GM20431 (cell line): ENCODE data around the gene LIN9.
"Not testable (repeated sequence)": the region's sequence is repeated elsewhere in the genome, so short reads cannot be mapped to it uniquely, and the experiment has no call there.

Source experiments
- in situ Hi-C: fragments of 300-500 bp; cut with MseI, MboI; formaldehyde crosslinking; loops from one replicate; pipeline ENCODE4 v1.15.0; 2020; ENCODE audit warnings: low sequenced_read_pairs; ENCODE audit not compliant: unreplicated experiment

LIN9 gene

GRCh38 chr1:226276987-226277386 is 32.0 kb downstream of the LIN9 start:
- in situ Hi-C loops: no loop called here

GRCh38 chr1:226276077-226276682 is 32.8 kb downstream of the LIN9 start:
- in situ Hi-C loops: no loop called here

GRCh38 chr1:226274138-226274537 is 34.8 kb downstream of the LIN9 start:
- in situ Hi-C loops: no loop called here

GRCh38 chr1:226272233-226272902 is 36.6 kb downstream of the LIN9 start:
- in situ Hi-C loops: not testable (repeated sequence)

GRCh38 chr1:226268421-226269124 is 40.4 kb downstream of the LIN9 start:
- in situ Hi-C loops: no loop called here

GRCh38 chr1:226261818-226262217 is 47.1 kb downstream of the LIN9 start:
- in situ Hi-C loops: no loop called here

- in situ Hi-C loops: no loop called here
These were observed 53.6 kb downstream of the LIN9 start for GRCh38 chr1:226255380-226255779.

GRCh38 chr1:226253933-226254332 is 55.0 kb downstream of the LIN9 start:
- in situ Hi-C loops: no loop called here

- in situ Hi-C loops: not testable (repeated sequence)
These were observed 56.1 kb downstream of the LIN9 start for GRCh38 chr1:226252841-226253240.

GRCh38 chr1:226250511-226250910 is 58.5 kb downstream of the LIN9 start:
- in situ Hi-C loops: no loop called here

GRCh38 chr1:226248796-226249195 is 60.2 kb downstream of the LIN9 start:
- in situ Hi-C loops: no loop called here

- in situ Hi-C loops: no loop called here
These were observed 60.9 kb downstream of the LIN9 start for GRCh38 chr1:226248091-226248490.

GRCh38 chr1:226239421-226239820 is 69.5 kb downstream of the LIN9 start:
- in situ Hi-C loops: no loop called here

GRCh38 chr1:226236826-226237225 is 72.1 kb downstream of the LIN9 start:
- in situ Hi-C loops: no loop called here

- in situ Hi-C loops: no loop called here
These were observed 75.2 kb downstream of the LIN9 start for GRCh38 chr1:226233806-226234205.

- in situ Hi-C loops: no loop called here
These were observed 75.7 kb downstream of the LIN9 start for GRCh38 chr1:226233293-226233692.

GRCh38 chr1:226226601-226227000 is 82.4 kb downstream of the LIN9 start:
- in situ Hi-C loops: no loop called here

GRCh38 chr1:226223786-226224244 is 85.1 kb downstream of the LIN9 start:
- in situ Hi-C loops: no loop called here

- in situ Hi-C loops: no loop called here
These were observed 85.7 kb downstream of the LIN9 start, which contains the start of gene MIXL1 for GRCh38 chr1:226223157-226223785. TSS of gene MIXL1 (plus strand) at chr1:226223664. CDS start at chr1:226223682, 18 bp downstream.

- in situ Hi-C loops: no loop called here
These were observed 86.3 kb downstream of the LIN9 start for GRCh38 chr1:226222686-226223085.
